ENCODE results near the gene GHRL. TPM values are rescaled to one million over a fixed set of nuclear protein-coding genes. Genes with fewer than 3 reads are reported as not detected.

Gene GHRL
- total RNA-seq, 2 experiments from 2014 or later: 0.32 to 0.42 TPM

DNA sequence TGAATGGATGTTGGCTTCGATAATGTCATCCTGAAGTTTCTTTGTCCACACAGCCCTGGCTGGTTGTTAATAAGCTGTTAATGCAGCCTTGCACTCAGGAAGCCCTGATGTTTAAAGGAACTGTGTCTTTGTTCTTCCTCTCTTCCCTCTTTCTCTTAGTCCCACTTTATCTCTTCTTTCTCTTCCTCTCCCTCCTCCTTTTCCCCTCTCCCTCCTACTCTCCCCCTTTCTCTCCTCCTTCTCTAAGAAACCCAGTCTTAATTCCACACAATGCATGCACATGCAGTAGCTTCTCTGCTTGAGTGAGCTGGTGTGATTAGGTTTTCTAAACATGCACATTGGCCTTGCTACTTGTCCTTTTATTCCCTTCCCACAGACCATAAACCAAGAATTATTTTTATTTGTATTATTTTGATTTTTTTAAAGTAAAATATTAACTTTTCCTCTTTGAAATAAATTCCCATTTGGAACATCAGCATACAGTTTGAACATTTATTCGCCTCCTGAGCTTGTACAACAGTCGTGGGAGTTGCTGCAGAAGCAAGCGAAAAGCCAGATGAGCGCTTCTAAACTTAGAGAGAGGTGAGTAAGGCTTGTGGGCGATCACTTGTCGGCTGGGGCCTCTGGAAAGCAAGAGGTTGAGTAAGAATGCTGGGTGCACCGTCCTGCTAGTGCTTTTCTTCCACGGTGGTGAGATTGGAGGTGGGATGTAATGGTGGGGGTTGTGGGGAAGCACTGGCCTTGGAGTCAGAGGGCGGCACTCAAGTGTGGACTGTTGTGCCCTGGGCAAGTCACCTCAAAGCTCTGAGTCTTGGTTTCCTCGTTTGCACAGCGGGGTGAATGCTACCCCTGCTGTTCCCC lies 7.2 kb downstream of the GHRL start:
- no peak overlapping the region for H3K27ac ChIP-seq (ENCODE audit: low read depth, low read length, poor library complexity, severe bottlenecking)
- TF ChIP-seq CTCF (conservative IDR thresholded peaks at IDR 0.05; ENCODE audit: low read length): no peak
- TF ChIP-seq EZH2phosphoT487 (IDR thresholded peaks at IDR 0.05; ENCODE audit: borderline replicate concordance, low read depth, low read length): no peak
- no peaks in the 10 kb centered on the region; the same call in 1 of the 2 replicates for H4K20me1 ChIP-seq (ENCODE audit: insufficient read depth, low read length)
- CTCF ChIA-PET (ENCODE audit: unreplicated experiment): no interaction called here
- no TSS peak for BruUV-seq (replicated peaks)
- no peak for DNase-seq (ENCODE audit: low spot score)
- no peaks in the 10 kb centered on the region for H3K79me2 ChIP-seq (ENCODE audit: insufficient read depth, low read depth, low read length)
- no peaks in the 10 kb centered on the region for H3K4me1 ChIP-seq (ENCODE audit: insufficient read depth, low read length, poor library complexity, severe bottlenecking)
- H3K9me3 ChIP-seq (ENCODE audit: low read length): no peaks in the 10 kb centered on the region
- no peak overlapping the region for H3K4me3 ChIP-seq (ENCODE audit: low read depth, low read length, poor library complexity, severe bottlenecking)
- no peak overlapping the region for H2AFZ ChIP-seq (ENCODE audit: low read length)
- peaks cover 70% of the 10 kb centered on the region for H3K36me3 ChIP-seq (ENCODE audit: insufficient read depth, low read length)
- POLR2A ChIA-PET: interaction anchor here (0.9 to 1.0 kb wide), 2 partner anchors 9 to 10 kb away, joined by 3 read pairs; no protein-coding TSS in a partner anchor
- H3K9me2 ChIP-seq (ENCODE audit: insufficient read depth, low read length): no peaks in the 10 kb centered on the region
- intact Hi-C loops (cut with micrococcal nuclease; ENCODE audit: unreplicated experiment): no loop called here
- H3K4me2 ChIP-seq (ENCODE audit: low read length): no peak overlapping the region

GRCh38 chr3:10284496-10284895 lies 8.3 kb downstream of the GHRL start:
- Histone ChIP-seq H3K4me3 (ENCODE audit: low read depth, low read length, poor library complexity, severe bottlenecking) (no peak overlapping the region), H2AFZ (ENCODE audit: low read length) (no peak overlapping the region), H3K4me2 (ENCODE audit: low read length) (no peak overlapping the region), H3K79me2 (ENCODE audit: insufficient read depth, low read depth, low read length) (no peaks in the 10 kb centered on the region), H3K9me2 (ENCODE audit: insufficient read depth, low read length) (no peaks in the 10 kb centered on the region), H4K20me1 (ENCODE audit: insufficient read depth, low read length) (no peaks in the 10 kb centered on the region; the same call in 1 of the 2 replicates), H3K4me1 (ENCODE audit: insufficient read depth, low read length, poor library complexity, severe bottlenecking) (no peaks in the 10 kb centered on the region), H3K36me3 (ENCODE audit: insufficient read depth, low read length) (peaks cover 80% of the 10 kb centered on the region), H3K9me3 (ENCODE audit: low read length) (no peaks in the 10 kb centered on the region), H3K27ac (ENCODE audit: low read depth, low read length, poor library complexity, severe bottlenecking) (no peak overlapping the region)
- CTCF ChIA-PET (ENCODE audit: unreplicated experiment): no interaction called here
- intact Hi-C loops (cut with micrococcal nuclease; ENCODE audit: unreplicated experiment): no loop called here
- TF ChIP-seq EZH2phosphoT487 (IDR thresholded peaks at IDR 0.05; ENCODE audit: borderline replicate concordance, low read depth, low read length) (no peak), CTCF (conservative IDR thresholded peaks at IDR 0.05; ENCODE audit: low read length) (no peak)
- POLR2A ChIA-PET: no interaction called here
- BruUV-seq (replicated peaks): no TSS peak
- DNase-seq (ENCODE audit: low spot score): no peak

DNA sequence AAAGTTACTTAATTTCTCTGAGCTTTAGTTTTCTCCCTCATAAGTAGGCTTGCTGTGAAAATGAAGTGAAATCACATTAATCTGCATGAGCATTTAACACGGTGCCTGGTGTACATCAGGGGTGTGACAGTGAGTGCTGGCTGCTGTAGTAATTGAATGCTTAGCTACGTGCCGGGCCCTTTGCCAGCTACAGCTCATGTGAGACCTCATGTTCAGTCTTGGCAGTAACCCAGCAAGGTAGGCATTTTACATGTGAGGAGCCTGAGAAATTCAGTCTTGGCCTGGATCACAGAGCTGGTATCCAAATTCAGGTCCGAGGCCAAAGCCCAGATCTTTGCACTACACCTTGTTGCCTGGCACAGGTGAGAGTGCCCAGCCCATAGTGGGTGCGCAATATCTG lies 9.1 kb downstream of the GHRL start:
- Histone ChIP-seq H3K4me3 (ENCODE audit: low read depth, low read length, poor library complexity, severe bottlenecking) (no peak overlapping the region), H2AFZ (ENCODE audit: low read length) (no peak overlapping the region), H3K27ac (ENCODE audit: low read depth, low read length, poor library complexity, severe bottlenecking) (no peak overlapping the region), H3K9me3 (ENCODE audit: low read length) (no peaks in the 10 kb centered on the region), H3K79me2 (ENCODE audit: insufficient read depth, low read depth, low read length) (no peaks in the 10 kb centered on the region), H3K4me1 (ENCODE audit: insufficient read depth, low read length, poor library complexity, severe bottlenecking) (no peaks in the 10 kb centered on the region), H3K36me3 (ENCODE audit: insufficient read depth, low read length) (peaks cover 84% of the 10 kb centered on the region), H4K20me1 (ENCODE audit: insufficient read depth, low read length) (no peaks in the 10 kb centered on the region; the same call in 1 of the 2 replicates), H3K9me2 (ENCODE audit: insufficient read depth, low read length) (no peaks in the 10 kb centered on the region), H3K4me2 (ENCODE audit: low read length) (no peak overlapping the region)
- DNase-seq (ENCODE audit: low spot score): no peak
- intact Hi-C loops (cut with micrococcal nuclease; ENCODE audit: unreplicated experiment): no loop called here
- no peak for TF ChIP-seq EZH2phosphoT487 (IDR thresholded peaks at IDR 0.05; ENCODE audit: borderline replicate concordance, low read depth, low read length)
- no peak for TF ChIP-seq CTCF (conservative IDR thresholded peaks at IDR 0.05; ENCODE audit: low read length)
- CTCF ChIA-PET (ENCODE audit: unreplicated experiment): no interaction called here
- POLR2A ChIA-PET: interaction anchor here (0.5 to 1.1 kb wide), 3 partner anchors 22 to 57 kb away, joined by 3 to 6 read pairs (median 3); partner anchors contain the start of gene TATDN2
- BruUV-seq (replicated peaks): no TSS peak
